Loucy (cell line): ENCODE measurements around the gene GNB1.

ENCODE experiments used
- CTCF ChIP-seq: fragments of 200-600 bp; sonication (generic); conservative IDR thresholded peaks from 2 replicates; pipeline ENCODE4 v1.5.1; 2014; ENCODE audit warnings: mild to moderate bottlenecking, antibody characterized with exemption, low read length
- EZH2phosphoT487 ChIP-seq: fragments of 200-600 bp; IDR thresholded peaks from 2 replicates; pipeline ENCODE4 v1.6.1; 2018; ENCODE audit warnings: antibody characterized with exemption, mild to moderate bottlenecking, moderate library complexity, borderline replicate concordance

- no peak for TF ChIP-seq CTCF
- no peak for TF ChIP-seq EZH2phosphoT487
Measured at GRCh38 chr1:1835546-1835945, 55.3 kb downstream of the GNB1 start.
